GM12872 (cell line): ENCODE data around the gene FOSB.

Source experiments
- CTCF ChIP-seq: IDR thresholded peaks from 3 replicates; pipeline ENCODE4 v1.5.1; 2011; ENCODE audit warnings: low read depth, mild to moderate bottlenecking, low read length, moderate library complexity; ENCODE audit not compliant: insufficient read depth

FOSB gene

DNA sequence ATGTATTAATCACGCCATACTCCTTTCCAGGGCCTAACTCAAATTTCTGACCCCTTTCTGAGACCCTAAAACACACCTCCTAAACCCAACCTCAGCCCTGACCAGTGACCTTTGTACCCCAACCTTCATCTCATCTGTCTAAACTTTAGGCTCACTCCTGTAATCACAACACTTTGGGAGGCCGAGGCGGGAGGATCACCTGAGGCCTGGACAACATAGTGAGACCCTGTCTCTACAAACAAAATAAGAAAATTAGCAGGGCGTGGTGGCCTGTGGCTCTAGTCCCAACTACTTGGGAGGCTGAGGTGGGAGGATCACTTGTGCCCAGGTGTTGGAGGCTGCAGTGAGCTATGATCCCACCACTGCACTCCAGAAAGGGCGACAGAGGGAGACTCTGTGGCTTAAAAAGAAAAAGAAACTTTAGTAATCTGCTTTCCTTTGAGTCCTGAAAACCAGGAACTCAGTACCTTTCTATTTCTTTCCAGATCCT is 24.4 kb downstream of the FOSB start:
- TF ChIP-seq CTCF, result no peak

DNA sequence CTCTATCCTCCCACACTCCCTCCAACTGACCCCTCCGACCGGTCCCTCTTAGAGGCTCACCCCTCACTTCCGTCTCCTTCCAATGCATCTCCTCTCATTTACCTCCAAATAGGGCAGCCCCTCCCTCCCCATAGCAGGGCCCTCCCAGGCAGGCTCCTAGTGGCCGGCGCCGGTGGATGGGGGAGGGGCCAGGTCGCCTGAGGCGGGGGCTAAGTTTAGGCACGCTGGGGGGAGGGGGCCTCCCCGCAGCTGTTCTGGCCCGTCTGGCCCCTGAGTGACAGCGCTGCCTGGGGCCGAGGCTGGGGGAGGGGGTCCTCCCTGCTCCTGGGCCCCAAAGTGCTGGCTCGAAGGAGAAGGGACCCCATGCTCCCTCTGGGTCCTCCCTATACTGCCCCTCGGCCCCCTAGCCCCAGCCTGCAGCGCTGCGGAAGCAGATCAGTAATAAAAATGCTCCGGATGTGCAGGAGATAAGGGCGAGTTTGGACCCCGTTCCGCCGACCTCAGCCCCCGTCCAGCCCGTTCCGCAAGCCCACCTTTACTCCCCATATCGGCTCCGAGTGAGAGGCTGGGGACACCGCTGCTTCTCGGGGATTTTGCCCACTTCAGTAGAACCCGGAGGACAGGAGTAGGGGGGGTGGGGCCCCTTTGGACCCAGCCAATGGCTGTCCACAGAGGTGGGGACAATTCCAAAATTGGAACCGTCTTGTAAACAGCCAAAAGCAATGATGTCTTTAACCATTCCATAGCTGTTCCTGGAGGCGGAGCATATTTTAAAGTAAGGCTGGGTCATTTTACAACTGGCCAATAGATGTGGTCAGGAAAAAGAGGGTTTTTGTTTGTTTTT is 25.1 kb downstream of the FOSB start:
- TF ChIP-seq CTCF, result no peak

- TF ChIP-seq CTCF, result no peak
Measured at GRCh38 chr19:45494261-45494916, 26.6 kb downstream of the FOSB start.

- TF ChIP-seq CTCF, result no peak
Measured at GRCh38 chr19:45495178-45495577, 27.4 kb downstream of the FOSB start.

DNA sequence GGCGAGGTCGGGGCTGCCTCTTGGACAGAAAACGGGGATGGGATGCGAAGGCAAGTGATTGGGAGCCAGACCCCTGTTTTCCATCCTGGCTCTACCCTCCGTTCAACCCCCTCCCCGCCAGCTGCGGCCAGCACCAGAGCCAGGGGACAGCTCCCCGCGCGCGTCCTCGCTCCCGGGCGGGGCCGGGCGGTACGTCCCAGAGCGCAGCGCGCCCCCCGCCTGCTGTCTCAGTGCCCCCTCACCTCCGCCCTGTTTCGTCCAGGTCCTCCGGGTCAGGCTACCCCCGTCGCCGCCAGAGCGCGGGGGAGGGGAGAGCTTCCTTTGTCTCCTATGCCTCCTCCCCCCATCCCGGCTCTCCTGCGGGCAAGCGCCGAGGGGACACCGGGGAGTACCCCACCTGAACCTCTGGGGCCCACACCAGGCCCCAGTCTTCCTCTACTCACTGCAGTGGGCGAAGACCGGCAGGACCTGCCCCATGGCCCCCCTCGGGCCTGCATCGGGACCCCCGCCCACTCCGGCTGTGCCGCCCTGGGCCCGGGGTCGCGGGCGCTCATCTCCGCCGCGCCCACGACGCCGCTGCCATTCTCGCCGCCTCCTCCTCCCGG is 28.7 kb downstream of the FOSB start:
- no peak for TF ChIP-seq CTCF

- TF ChIP-seq CTCF, result no peak
Measured at GRCh38 chr19:45497791-45498190, 30.0 kb downstream of the FOSB start.
